Inflammatory macrophage treated with lipopolysaccharide for 1 hour (primary cell): ENCODE results near the gene CHRNB1.
A peak's percentile ranks its signal among the peaks of the same experiment; 100 is the strongest.
"Not testable (repeated sequence)": the region's sequence is repeated elsewhere in the genome, so short reads cannot be mapped to it uniquely, and the experiment has no call there.

Source experiments
- DNase-seq, 2 donors: peaks; one replicate each; pipeline ENCODE4 v3.0.0-alpha.2; 2020 to 2022

CHRNB1 gene

DNA sequence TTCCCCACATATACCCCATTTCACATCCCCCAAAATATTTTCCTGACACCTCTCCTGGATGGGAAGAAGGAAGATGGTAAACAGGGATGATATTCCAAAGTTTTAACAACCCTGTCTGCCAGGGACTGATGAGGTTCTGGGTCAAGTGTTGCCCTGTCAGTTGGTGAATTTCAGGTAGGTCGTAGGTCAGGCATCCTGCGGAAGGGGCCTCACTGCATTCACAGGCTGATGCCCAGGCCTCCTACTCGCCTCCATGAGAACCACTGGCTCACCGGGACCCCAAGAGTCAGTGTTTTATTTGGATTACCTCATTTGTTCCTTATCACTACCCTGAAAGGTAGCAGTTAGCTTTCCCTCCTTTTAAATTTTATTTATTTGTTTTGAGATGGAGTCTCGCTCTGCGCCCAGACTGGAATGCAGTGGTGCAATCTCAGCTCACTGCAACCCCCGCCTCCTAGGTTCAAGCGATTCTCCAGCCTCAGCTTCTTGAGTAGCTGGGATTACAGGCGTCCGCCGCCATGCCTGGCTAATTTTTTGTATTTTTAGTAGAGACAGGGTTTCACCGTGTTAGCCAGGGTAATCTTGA is 24.0 kb downstream of the CHRNB1 start:
- no peak for DNase-seq

DNA sequence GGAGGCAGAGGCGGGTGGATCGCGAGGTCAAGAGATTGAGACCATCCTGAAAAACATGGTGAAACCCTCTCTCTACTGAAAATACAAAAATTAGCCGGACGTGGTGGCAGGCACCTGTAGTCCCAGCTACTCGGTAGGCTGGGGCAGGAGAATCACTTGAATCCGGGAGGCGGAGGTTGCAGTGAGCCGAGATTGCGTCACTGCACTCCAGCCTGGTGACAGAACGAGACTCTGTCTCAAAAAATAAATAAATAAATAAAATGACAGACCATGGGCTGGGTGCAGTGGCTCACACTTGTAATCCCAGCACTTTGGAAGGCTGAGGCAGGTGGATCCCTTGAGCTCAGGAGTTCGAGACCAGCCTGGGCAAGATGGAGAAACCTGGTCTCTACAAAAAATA is 25.0 kb downstream of the CHRNB1 start:
- not testable (repeated sequence) for DNase-seq

DNA sequence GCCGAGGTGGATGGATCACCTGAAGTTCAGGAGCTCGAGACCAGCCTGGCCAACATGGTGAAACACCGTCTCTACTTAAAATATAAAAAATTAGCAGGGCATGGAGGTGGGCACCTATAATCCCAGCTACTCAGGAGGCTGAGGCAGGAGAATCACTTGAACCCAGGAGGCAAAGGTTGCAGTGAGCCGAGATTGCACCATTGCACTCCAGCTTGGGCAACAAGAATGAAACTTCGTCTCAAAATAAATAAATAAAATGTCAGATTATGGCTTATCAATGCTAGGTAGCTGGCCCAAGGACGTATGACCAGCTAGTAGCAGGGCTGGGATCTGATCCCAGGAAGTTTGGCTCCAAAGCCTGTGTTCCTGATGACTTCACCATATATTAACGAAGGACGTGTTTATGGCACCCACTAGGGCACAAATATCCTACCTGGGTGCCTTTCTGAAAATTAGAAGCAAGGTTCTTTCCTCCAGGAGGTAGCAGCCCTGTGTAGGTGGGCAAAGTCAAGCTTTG is 25.7 kb downstream of the CHRNB1 start:
- DNase-seq: not testable (repeated sequence)

GRCh38 chr17:7471729-7472128 is 26.9 kb downstream of the CHRNB1 start:
- no peak for DNase-seq

DNA sequence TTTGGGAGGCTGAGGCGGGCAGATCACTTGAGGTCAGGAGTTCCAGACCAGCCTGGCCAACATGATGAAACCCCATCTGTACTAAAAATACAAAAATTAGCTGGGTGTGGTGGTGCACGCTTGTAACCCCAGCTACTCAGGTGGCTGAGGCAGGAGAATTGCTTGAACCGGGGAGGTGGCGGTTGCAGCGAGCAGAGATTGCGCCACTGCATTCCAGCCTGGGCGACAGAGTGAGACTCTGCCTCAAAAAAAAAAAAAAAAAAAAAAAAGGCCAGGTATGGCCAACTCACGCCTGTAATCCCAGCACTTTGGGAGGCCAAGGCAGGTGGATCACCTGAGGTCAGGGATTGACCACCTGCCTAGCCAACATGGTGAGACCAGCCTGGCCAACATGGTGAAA is 29.9 kb downstream of the CHRNB1 start:
- not testable (repeated sequence) for DNase-seq

- peak; percentile 51 to 65 for DNase-seq
Measured at GRCh38 chr17:7475764-7476422, 31.0 kb downstream of the CHRNB1 start.

DNA sequence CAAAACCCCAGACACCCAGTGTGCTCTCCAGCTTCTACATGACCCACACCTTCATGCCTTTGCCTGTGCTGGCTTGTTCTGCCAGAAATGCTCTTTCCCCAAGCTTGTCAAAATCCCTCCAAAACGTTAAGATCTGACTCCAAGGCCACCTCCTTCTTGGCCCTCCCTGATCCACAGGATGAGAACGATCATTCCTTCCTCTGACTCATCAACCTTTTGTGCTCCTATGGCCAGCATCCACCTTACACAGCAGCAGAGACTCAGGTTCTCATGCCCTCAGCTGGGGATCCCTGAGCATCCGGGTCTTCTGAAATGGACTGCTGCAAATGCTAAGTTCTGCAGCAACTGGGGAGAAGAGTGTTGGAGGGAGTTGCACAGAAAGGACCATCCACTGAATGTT is 31.6 kb downstream of the CHRNB1 start:
- DNase-seq: no peak

GRCh38 chr17:7476951-7477350 is 32.1 kb downstream of the CHRNB1 start:
- no peak for DNase-seq

- no peak for DNase-seq
Measured at GRCh38 chr17:7477392-7478275, 32.8 kb downstream of the CHRNB1 start.

GRCh38 chr17:7478276-7479212 is 33.7 kb downstream of the CHRNB1 start:
- DNase-seq: no peak

GRCh38 chr17:7479213-7480088 is 34.6 kb downstream of the CHRNB1 start, which contains the start of gene ZBTB4:
ZBTB4 (minus strand) TSS chr17:7479631; CDS start chr17:7466801, 12,830 bp downstream.
- DNase-seq: no peak

- no peak for DNase-seq
Measured at GRCh38 chr17:7480089-7480384, 35.2 kb downstream of the CHRNB1 start.

- DNase-seq: not testable (repeated sequence)
Measured at GRCh38 chr17:7481275-7481674, 36.4 kb downstream of the CHRNB1 start, which contains the start of gene SLC35G6. SLC35G6 (plus strand) TSS chr17:7481446; CDS start chr17:7481517, 71 bp downstream.

GRCh38 chr17:7481842-7482741 is 37.2 kb downstream of the CHRNB1 start:
- not testable (repeated sequence) for DNase-seq

DNA sequence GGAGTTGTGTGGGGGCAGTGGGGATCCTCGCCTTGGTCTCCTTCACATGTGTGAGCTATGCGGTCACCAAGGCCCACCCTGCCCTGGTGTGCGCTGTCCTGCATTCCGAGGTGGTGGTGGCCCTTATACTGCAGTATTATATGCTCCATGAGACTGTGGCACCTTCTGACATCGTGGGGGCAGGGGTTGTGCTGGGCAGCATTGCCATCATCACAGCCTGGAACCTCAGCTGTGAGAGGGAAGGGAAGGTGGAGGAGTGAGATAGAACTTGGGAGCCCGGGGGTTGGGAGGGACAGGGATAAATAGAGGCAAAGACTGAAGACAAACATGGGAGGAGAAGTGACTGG is 37.9 kb downstream of the CHRNB1 start:
- DNase-seq: not testable (repeated sequence)

GRCh38 chr17:7483255-7484066 is 38.6 kb downstream of the CHRNB1 start:
- DNase-seq: peak; percentile 82 to 92

GRCh38 chr17:7484067-7484918 is 39.4 kb downstream of the CHRNB1 start, which contains the start of gene POLR2A:
POLR2A (plus strand) TSS chr17:7484366.
- DNase-seq: peak; percentile 93 to 99

GRCh38 chr17:7484919-7485377 is 40.1 kb downstream of the CHRNB1 start:
- no peak for DNase-seq
